Measurements from ENCODE around the gene GPHN.

GRCh38 chr14:66485029-66485428 is 22.9 kb upstream of the GPHN start:
- TF ChIP-seq CTCF (IDR thresholded peaks at IDR 0.05) (no peak), POLR2A (IDR thresholded peaks at IDR 0.05) (no peak)

Data from thyroid gland (tissue), 4 donors.